ENCODE results near the gene C1QTNF7.

Gene C1QTNF7

GRCh38 chr4:15381806-15382338, 46.0 kb upstream of the C1QTNF7 start:
- Histone ChIP-seq H3K27ac (ENCODE audit: low read length) (no peak overlapping the region), H3K9me3 (ENCODE audit: insufficient read depth, low read length, severe bottlenecking) (no peaks in the 10 kb centered on the region), H3K4me2 (ENCODE audit: insufficient read depth, low read length) (no peak overlapping the region), H3K4me3 (ENCODE audit: low read depth in 1 of 2, low read length in 2 of 2) (no peak overlapping the region), H3K27me3 (ENCODE audit: insufficient read depth, low read length, poor library complexity) (no peaks in the 10 kb centered on the region), H3K9ac (ENCODE audit: low read depth, low read length) (no peak overlapping the region), H4K20me1 (ENCODE audit: insufficient read depth, low read length) (no peaks in the 10 kb centered on the region), H3K36me3 (ENCODE audit: insufficient read depth, low read length) (no peaks in the 10 kb centered on the region), H2AFZ (ENCODE audit: low read depth, low read length) (no peak overlapping the region), H3K79me2 (ENCODE audit: insufficient read depth, low read length) (no peaks in the 10 kb centered on the region), H3K4me1 (ENCODE audit: insufficient read depth, low read length) (no peaks in the 10 kb centered on the region)
- ATAC-seq (ENCODE audit: insufficient read depth, low read depth) (no peak), DNase-seq (no peak)
- no peak for TF ChIP-seq EZH2 (IDR thresholded peaks at IDR 0.05; ENCODE audit: borderline replicate concordance, low read depth, low read length, severe bottlenecking)
- TF ChIP-seq, protein P1, sequence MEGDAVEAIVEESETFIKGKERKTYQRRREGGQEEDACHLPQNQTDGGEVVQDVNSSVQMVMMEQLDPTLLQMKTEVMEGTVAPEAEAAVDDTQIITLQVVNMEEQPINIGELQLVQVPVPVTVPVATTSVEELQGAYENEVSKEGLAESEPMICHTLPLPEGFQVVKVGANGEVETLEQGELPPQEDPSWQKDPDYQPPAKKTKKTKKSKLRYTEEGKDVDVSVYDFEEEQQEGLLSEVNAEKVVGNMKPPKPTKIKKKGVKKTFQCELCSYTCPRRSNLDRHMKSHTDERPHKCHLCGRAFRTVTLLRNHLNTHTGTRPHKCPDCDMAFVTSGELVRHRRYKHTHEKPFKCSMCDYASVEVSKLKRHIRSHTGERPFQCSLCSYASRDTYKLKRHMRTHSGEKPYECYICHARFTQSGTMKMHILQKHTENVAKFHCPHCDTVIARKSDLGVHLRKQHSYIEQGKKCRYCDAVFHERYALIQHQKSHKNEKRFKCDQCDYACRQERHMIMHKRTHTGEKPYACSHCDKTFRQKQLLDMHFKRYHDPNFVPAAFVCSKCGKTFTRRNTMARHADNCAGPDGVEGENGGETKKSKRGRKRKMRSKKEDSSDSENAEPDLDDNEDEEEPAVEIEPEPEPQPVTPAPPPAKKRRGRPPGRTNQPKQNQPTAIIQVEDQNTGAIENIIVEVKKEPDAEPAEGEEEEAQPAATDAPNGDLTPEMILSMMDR (IDR thresholded peaks at IDR 0.05; ENCODE audit: borderline replicate concordance, extremely low read depth, low read length, poor library complexity, severe bottlenecking) = no peak

GRCh38 chr4:15382669-15383273, 45.1 kb upstream of the C1QTNF7 start:
- Histone ChIP-seq H3K4me3 (ENCODE audit: low read depth in 1 of 2, low read length in 2 of 2) (no peak overlapping the region), H3K27me3 (ENCODE audit: insufficient read depth, low read length, poor library complexity) (no peaks in the 10 kb centered on the region), H3K4me2 (ENCODE audit: insufficient read depth, low read length) (no peak overlapping the region), H3K36me3 (ENCODE audit: insufficient read depth, low read length) (no peaks in the 10 kb centered on the region), H3K79me2 (ENCODE audit: insufficient read depth, low read length) (no peaks in the 10 kb centered on the region), H3K4me1 (ENCODE audit: insufficient read depth, low read length) (no peaks in the 10 kb centered on the region), H4K20me1 (ENCODE audit: insufficient read depth, low read length) (no peaks in the 10 kb centered on the region), H3K9me3 (ENCODE audit: insufficient read depth, low read length, severe bottlenecking) (no peaks in the 10 kb centered on the region), H3K27ac (ENCODE audit: low read length) (no peak overlapping the region), H3K9ac (ENCODE audit: low read depth, low read length) (no peak overlapping the region), H2AFZ (ENCODE audit: low read depth, low read length) (no peak overlapping the region)
- ATAC-seq (ENCODE audit: insufficient read depth, low read depth) (no peak), DNase-seq (no peak)
- TF ChIP-seq, protein P1 (IDR thresholded peaks at IDR 0.05; ENCODE audit: borderline replicate concordance, extremely low read depth, low read length, poor library complexity, severe bottlenecking) = no peak
- TF ChIP-seq EZH2 (IDR thresholded peaks at IDR 0.05; ENCODE audit: borderline replicate concordance, low read depth, low read length, severe bottlenecking) = no peak

GRCh38 chr4:15385515-15385914, 42.3 kb upstream of the C1QTNF7 start:
- no peaks in the 10 kb centered on the region for H3K27me3 ChIP-seq (ENCODE audit: insufficient read depth, low read length, poor library complexity)
- H4K20me1 ChIP-seq (ENCODE audit: insufficient read depth, low read length) = no peaks in the 10 kb centered on the region
- no peak overlapping the region for H3K4me3 ChIP-seq (ENCODE audit: low read depth in 1 of 2, low read length in 2 of 2)
- no peak overlapping the region for H3K27ac ChIP-seq (ENCODE audit: low read length)
- no peaks in the 10 kb centered on the region for H3K36me3 ChIP-seq (ENCODE audit: insufficient read depth, low read length)
- no peak overlapping the region for H3K9ac ChIP-seq (ENCODE audit: low read depth, low read length)
- no peaks in the 10 kb centered on the region for H3K4me1 ChIP-seq (ENCODE audit: insufficient read depth, low read length)
- no peak for TF ChIP-seq EZH2 (IDR thresholded peaks at IDR 0.05; ENCODE audit: borderline replicate concordance, low read depth, low read length, severe bottlenecking)
- TF ChIP-seq, protein P1 (IDR thresholded peaks at IDR 0.05; ENCODE audit: borderline replicate concordance, extremely low read depth, low read length, poor library complexity, severe bottlenecking) = no peak
- DNase-seq (no peak), ATAC-seq (ENCODE audit: insufficient read depth, low read depth) (no peak)
- H3K9me3 ChIP-seq (ENCODE audit: insufficient read depth, low read length, severe bottlenecking) = no peaks in the 10 kb centered on the region
- H3K4me2 ChIP-seq (ENCODE audit: insufficient read depth, low read length) = no peak overlapping the region
- H2AFZ ChIP-seq (ENCODE audit: low read depth, low read length) = no peak overlapping the region
- no peaks in the 10 kb centered on the region for H3K79me2 ChIP-seq (ENCODE audit: insufficient read depth, low read length)

Measured in DND-41 (cell line).